Ishikawa (cell line): ENCODE measurements around the gene GPC6.

Experiments used
- CEBPB ChIP-seq: IDR thresholded peaks from 2 replicates; pipeline ENCODE4 v1.6.1; 2012
- EGR1 ChIP-seq: IDR thresholded peaks from 2 replicates; pipeline ENCODE4 v1.6.1; 2012
- EP300 ChIP-seq: IDR thresholded peaks from 2 replicates; pipeline ENCODE4 v1.6.1; 2012; ENCODE audit warnings: borderline replicate concordance
- FOXM1 ChIP-seq: IDR thresholded peaks from 2 replicates; pipeline ENCODE4 v1.6.1; 2012; ENCODE audit warnings: low read depth, borderline replicate concordance
- MAX ChIP-seq: IDR thresholded peaks from 2 replicates; pipeline ENCODE4 v1.6.1; 2012
- NFIC ChIP-seq: IDR thresholded peaks from 2 replicates; pipeline ENCODE4 v1.6.1; 2012
- RAD21 ChIP-seq: IDR thresholded peaks from 2 replicates; pipeline ENCODE4 v1.6.1; 2012; ENCODE audit warnings: low read depth
- REST ChIP-seq: IDR thresholded peaks from 2 replicates; pipeline ENCODE4 v1.6.1; 2012; ENCODE audit warnings: low read depth, mild to moderate bottlenecking
- TAF1 ChIP-seq: IDR thresholded peaks from 2 replicates; pipeline ENCODE4 v1.6.1; 2012; ENCODE audit warnings: low read depth, mild to moderate bottlenecking
- TCF12 ChIP-seq: IDR thresholded peaks from 2 replicates; pipeline ENCODE4 v1.6.1; 2012; ENCODE audit warnings: low read depth
- USF1 ChIP-seq: IDR thresholded peaks from 2 replicates; pipeline ENCODE4 v1.6.1; 2012
- YY1 ChIP-seq: IDR thresholded peaks from 2 replicates; pipeline ENCODE4 v1.6.1; 2012; ENCODE audit warnings: low read depth
- ZBTB7A ChIP-seq: IDR thresholded peaks from 2 replicates; pipeline ENCODE4 v1.6.1; 2012; ENCODE audit warnings: low read depth

GRCh38 chr13:93649496-93649895 lies 422.9 kb downstream of the GPC6 start:
- TF ChIP-seq CEBPB (no peak), REST (no peak), EGR1 (no peak), USF1 (no peak), EP300 (no peak), FOXM1 (no peak), ZBTB7A (no peak), MAX (no peak), TAF1 (no peak), TCF12 (no peak), RAD21 (no peak), NFIC (no peak), YY1 (no peak)
